Measurements from ENCODE around the gene GRAMD1B. TPM values are rescaled to one million over a fixed set of nuclear protein-coding genes. Genes with fewer than 3 reads are reported as not detected.
"Not testable (repeated sequence)": the region's sequence is repeated elsewhere in the genome, so short reads cannot be mapped to it uniquely, and the experiment has no call there.

Gene GRAMD1B
- total RNA-seq, 4 donors from 2014 or later: 27.5 to 37.2 (median 30.6) TPM

GRCh38 chr11:123566852-123567251, 136.8 kb downstream of the GRAMD1B start:
- H3K36me3 ChIP-seq: no peaks in the 10 kb centered on the region
- no peak for TF ChIP-seq CTCF (IDR thresholded peaks at IDR 0.05)
- no peak for TF ChIP-seq POLR2A (IDR thresholded peaks at IDR 0.05)
- TF ChIP-seq EP300 (IDR thresholded peaks at IDR 0.05): no peak
- DNase-seq (ENCODE audit: low spot score in 2 of 2): no peak
- no peaks in the 10 kb centered on the region for H3K27me3 ChIP-seq
- H3K27ac ChIP-seq: no peak overlapping the region
- no peaks in the 10 kb centered on the region for H3K9me3 ChIP-seq
- no peak overlapping the region for H3K4me3 ChIP-seq
- H3K4me1 ChIP-seq: no peaks in the 10 kb centered on the region
- 69 to 71% methylated on average over 4 of the region's 4 CpGs for WGBS, 2 donors

GRCh38 chr11:123567466-123567865, 137.4 kb downstream of the GRAMD1B start:
- Histone ChIP-seq H3K27me3 (no peaks in the 10 kb centered on the region), H3K27ac (no peak overlapping the region), H3K4me3 (no peak overlapping the region), H3K36me3 (no peaks in the 10 kb centered on the region), H3K4me1 (no peaks in the 10 kb centered on the region), H3K9me3 (no peaks in the 10 kb centered on the region)
- WGBS, 2 donors: 52 to 59% methylated on average over 1 of the region's 1 CpG
- no peak for DNase-seq (ENCODE audit: low spot score in 2 of 2)
- TF ChIP-seq EP300 (IDR thresholded peaks at IDR 0.05) (no peak), POLR2A (IDR thresholded peaks at IDR 0.05) (no peak), CTCF (IDR thresholded peaks at IDR 0.05) (no peak)

GRCh38 chr11:123568367-123568870, 138.3 kb downstream of the GRAMD1B start:
- TF ChIP-seq EP300 (IDR thresholded peaks at IDR 0.05): no peak
- TF ChIP-seq POLR2A (IDR thresholded peaks at IDR 0.05): no peak
- no peak for TF ChIP-seq CTCF (IDR thresholded peaks at IDR 0.05)

GRCh38 chr11:123569393-123569792, 139.3 kb downstream of the GRAMD1B start:
- Histone ChIP-seq H3K36me3 (no peaks in the 10 kb centered on the region), H3K4me1 (no peaks in the 10 kb centered on the region), H3K27me3 (no peaks in the 10 kb centered on the region), H3K4me3 (no peak overlapping the region), H3K9me3 (no peaks in the 10 kb centered on the region), H3K27ac (no peak overlapping the region)
- 86 to 94% methylated on average over 5 of the region's 5 CpGs for WGBS, 2 donors
- TF ChIP-seq EP300 (IDR thresholded peaks at IDR 0.05) (no peak), CTCF (IDR thresholded peaks at IDR 0.05) (no peak)
- no peak for DNase-seq (ENCODE audit: low spot score in 2 of 2)

More at GRCh38 chr11:123568367-123568870, 138.3 kb downstream of the GRAMD1B start:
- Histone ChIP-seq H3K36me3 (no peaks in the 10 kb centered on the region), H3K4me1 (no peaks in the 10 kb centered on the region), H3K27ac (no peak overlapping the region), H3K4me3 (no peak overlapping the region), H3K27me3 (no peaks in the 10 kb centered on the region), H3K9me3 (no peaks in the 10 kb centered on the region)
- WGBS, 2 donors: 72 to 76% methylated on average over 7 of the region's 7 CpGs
- DNase-seq (ENCODE audit: low spot score in 2 of 2): no peak

GRCh38 chr11:123570939-123571580, 141.0 kb downstream of the GRAMD1B start:
- no peak overlapping the region for H3K27ac ChIP-seq
- H3K27me3 ChIP-seq: no peaks in the 10 kb centered on the region
- no peaks in the 10 kb centered on the region for H3K9me3 ChIP-seq
- no peaks in the 10 kb centered on the region for H3K36me3 ChIP-seq
- H3K4me3 ChIP-seq: no peak overlapping the region
- no peak for DNase-seq (ENCODE audit: low spot score in 2 of 2)
- whole genome bisulfite sequencing, 2 donors: 61 to 67% methylated on average over 9 of the region's 9 CpGs
- TF ChIP-seq POLR2A (IDR thresholded peaks at IDR 0.05) (no peak), CTCF (IDR thresholded peaks at IDR 0.05) (no peak), EP300 (IDR thresholded peaks at IDR 0.05) (no peak)
- H3K4me1 ChIP-seq: peaks cover 0 to under 1% (median under 1%) of the 10 kb centered on the region in 4 donors

GRCh38 chr11:123572791-123573190, 142.7 kb downstream of the GRAMD1B start:
- not testable (repeated sequence) for H3K4me3 ChIP-seq; H3K27ac ChIP-seq; H3K27me3 ChIP-seq; H3K9me3 ChIP-seq; DNase-seq (ENCODE audit: low spot score in 2 of 2); H3K36me3 ChIP-seq
- 88 to 94% methylated on average over 19 to 21 of the region's 21 CpGs for WGBS, 2 donors
- peaks cover 0 to 14% (median 2%) of the 10 kb centered on the region in 4 donors for H3K4me1 ChIP-seq

Data from tibial nerve (tissue), 4 donors.